GM19372 (cell line): ENCODE data around the gene EPHA1.
"Not testable (repeated sequence)": the region's sequence is repeated elsewhere in the genome, so short reads cannot be mapped to it uniquely, and the experiment has no call there.

ENCODE experiments used
- ATAC-seq: cut with Tn5 transposase; IDR thresholded peaks from one replicate; pipeline ENCODE4 v1.9.1; 2021; ENCODE audit warnings: mild to moderate bottlenecking, low read depth, moderate library complexity; ENCODE audit not compliant: unreplicated experiment

EPHA1 gene

DNA sequence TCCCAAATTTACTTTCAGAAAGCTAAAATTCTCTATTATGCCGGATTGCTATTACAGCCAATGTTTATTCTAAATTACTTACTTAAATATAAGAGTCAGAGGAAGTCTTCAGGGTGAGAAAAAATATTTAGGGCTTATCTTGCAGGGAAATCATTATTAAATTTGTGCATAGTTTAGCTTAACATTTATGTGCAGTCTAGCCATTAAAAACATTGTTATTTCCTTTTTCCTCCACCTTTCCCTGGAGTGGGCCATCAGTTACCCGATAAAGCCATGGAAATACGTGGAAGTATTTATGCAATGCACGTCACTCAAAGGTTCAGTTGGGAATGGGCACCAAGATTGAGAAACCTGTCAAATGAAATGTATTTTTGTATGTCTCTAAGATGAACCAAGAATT, 25.1 kb upstream of the EPHA1 start:
- no peak for ATAC-seq

DNA sequence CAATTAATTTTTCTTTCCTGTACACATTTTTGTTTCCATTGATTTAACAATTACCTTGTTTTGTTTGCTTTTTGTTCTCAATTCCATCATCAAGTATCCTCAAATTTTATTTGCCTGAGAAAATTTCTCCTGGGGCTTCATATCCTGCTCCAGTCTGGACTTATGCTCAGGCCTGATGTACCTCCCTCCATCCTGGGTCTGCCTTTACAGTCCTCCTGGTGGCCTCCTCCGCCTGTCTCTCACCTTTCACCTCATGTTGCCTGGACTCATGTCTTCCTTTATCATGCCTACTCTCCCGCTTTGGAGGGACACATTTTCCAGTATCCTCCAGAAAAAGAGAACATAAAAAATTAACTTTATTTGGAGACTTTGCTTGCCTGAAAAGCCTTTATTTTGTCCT, 22.5 kb upstream of the EPHA1 start:
- ATAC-seq, result no peak

DNA sequence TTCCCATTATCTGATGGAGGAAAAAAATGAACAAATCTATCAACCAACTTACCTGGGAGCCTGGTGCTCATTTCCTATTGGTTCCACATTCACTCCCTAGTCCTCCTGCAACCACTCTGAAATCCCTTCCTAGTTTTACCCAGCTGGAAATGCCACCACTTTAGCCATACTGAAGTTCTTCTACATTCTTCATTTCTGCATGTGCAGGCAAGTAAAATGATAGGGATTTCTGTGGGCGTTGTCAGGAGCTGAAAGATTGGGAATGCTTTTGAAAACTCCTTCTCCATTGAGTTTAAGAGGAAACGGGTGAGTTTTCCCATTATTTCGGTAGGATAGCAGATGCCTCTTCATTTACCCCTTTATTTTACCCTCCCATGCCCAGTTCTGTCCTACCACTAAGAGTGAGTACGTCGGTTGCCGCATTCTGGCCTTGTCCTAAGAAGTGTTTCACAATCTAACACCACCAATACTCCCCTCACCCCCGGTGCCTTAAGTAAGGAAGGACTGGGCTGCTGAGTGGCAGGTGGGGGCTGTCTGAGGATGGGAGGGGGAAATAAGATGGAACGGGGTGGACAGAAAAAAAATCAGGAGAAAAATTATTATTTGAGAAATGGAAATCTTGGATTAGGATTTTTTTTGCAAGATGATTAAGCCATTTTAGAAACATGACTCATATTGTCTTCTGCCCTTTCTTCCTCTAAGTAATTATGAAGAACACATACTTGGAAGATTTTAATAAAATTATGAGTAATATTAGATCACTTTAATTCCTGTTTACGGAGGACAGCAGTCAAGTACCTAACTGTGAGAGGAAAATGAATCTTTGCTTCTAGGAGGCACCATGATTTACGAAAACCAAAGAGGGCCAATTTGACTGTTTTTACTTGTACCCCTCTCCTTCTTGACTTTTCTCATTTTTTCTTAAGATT, 21.4 kb upstream of the EPHA1 start:
- ATAC-seq, result no peak

DNA sequence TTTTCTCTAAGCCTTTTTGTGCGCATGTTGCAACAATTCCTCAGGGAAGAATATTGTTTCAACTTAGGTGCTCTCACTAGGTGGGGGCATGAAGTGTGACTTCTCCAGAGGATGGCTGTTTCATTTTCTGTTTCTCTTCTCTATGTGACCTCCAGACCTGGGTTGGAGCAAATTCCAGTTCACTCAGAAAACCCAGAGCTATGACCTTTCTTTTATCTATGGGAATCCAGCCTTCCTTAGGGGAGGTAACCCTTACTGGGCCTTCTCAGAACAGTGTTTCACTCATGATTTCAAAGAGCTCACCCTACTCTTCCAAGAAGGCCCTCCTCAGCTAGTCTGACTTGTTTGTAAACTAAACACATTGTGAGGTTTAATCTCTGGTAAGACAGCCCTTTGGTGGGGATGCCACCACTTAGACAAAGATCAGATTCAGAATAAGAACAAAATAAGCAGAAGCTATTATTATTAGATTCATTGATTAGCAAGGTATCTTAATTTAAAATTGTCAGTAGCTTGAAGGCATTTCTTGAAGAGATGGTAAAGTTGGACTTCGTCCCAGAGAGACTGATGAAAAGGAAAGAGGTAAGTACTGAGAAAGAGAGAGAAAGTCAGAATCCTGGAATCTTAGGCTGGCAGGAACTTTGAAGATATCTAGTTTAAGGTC, 18.0 kb upstream of the EPHA1 start:
- no peak for ATAC-seq

DNA sequence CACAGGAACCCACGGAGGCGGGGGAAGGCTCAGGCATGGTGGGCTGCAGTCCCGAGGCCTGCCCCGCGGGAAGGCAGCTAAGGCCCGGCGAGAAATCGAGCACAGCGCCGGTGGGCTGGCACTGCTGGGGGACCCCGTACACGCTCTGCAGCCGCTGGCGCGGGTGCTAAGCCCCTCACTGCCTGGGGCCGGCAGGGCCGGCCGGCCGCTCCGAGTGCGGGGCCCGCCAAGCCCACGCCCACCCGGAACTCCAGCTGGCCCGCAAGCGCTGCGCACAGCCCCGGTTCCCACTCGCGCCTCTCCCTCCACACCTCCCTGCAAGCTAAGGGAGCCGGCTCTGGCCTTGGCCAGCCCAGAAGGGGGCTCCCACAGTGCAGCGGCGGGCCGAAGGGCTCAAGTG, 15.8 kb upstream of the EPHA1 start:
- ATAC-seq, result not testable (repeated sequence)

DNA sequence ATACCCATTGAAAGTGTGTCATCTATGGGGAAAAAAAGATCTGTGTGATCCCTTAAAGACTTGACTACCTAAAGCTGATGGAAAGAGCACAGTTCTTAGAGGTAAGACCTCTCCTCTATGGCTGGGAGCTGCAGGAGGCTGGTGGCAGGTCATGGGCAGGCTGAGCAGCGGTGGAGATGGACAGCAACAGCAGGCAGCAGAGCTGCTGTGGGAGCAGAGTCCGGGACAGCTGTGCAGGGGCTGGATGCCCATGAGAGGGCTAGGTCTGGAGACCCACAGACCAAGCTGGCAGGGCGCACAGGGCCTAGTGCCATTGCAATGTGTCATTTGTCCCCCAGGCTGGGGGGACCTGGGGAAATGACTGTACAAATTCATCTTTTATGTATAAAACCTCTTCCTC, 13.4 kb upstream of the EPHA1 start:
- ATAC-seq, result no peak

DNA sequence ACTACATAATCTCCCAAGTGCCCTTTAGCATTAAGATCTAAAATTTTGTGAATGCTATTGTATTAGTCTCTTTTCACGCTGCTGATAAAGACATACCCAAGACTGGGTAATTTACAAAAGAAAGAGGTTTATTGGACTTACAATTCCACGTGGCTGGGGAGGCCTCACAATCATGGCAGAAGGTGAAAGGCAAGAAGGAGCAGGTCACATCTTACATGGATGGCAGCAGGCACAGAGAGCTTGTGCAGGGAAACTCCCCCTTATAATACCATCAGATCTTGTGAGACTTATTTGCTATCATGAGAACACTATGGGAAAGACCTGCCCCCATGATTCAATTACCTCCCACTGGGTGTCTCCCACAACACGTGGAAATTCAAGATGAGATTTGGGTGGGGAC, 12.0 kb upstream of the EPHA1 start:
- not testable (repeated sequence) for ATAC-seq

DNA sequence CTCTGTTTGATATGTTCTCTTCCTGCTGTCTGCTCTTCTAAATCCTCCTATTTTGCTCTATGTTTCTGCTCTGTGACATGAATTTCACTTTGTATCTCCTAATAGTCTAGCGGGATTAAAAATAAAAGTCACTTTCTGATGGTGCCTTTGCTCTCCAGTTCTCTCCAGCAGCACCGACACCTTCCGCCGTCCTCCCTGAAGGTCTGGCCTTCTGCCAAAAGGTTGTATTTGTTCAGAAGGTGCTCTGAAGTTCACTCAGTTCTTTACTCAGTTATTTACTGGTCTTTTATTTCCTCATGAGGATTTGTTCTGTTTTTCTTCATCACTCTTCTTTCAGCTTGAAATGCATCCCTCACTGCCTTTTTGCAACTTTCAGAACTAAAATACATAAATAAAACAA, 11.2 kb upstream of the EPHA1 start:
- no peak for ATAC-seq

DNA sequence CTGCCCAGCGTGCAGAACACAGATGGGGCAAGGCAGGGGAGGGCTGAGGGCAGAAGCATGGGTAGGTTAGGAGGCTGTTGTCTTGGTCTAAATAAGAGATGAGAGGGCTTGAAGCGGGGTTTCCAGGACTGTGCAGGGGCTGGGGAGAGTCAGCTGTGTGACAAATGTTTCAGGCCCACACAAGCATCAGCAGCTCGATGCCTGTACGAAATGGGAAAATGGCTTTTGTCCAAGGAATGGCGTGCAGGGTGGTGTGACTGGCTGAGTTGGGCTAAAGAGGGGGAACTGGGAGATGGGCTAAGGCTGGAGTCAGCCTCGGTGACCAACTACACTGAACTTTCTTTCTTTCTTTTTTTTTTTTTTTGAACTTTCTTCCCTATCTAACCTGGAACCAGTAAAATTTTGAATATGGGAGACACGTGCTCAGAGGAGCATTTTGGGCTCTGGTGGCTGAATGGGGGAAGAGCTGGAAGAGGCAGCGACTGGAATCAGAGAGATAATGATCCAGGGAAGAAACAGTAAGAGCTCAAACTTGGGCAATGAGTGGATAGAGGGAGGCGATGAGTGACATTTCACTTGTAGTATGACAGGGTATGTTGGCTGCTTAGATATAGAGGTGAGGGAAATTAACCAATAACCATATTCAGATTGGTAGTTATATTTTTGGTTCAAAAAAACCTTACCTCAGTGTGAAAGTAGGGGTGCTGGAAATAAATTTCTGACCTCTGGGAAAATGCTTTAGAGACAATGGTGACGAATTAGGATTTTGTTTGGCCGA, 10.2 kb upstream of the EPHA1 start:
- no peak for ATAC-seq

DNA sequence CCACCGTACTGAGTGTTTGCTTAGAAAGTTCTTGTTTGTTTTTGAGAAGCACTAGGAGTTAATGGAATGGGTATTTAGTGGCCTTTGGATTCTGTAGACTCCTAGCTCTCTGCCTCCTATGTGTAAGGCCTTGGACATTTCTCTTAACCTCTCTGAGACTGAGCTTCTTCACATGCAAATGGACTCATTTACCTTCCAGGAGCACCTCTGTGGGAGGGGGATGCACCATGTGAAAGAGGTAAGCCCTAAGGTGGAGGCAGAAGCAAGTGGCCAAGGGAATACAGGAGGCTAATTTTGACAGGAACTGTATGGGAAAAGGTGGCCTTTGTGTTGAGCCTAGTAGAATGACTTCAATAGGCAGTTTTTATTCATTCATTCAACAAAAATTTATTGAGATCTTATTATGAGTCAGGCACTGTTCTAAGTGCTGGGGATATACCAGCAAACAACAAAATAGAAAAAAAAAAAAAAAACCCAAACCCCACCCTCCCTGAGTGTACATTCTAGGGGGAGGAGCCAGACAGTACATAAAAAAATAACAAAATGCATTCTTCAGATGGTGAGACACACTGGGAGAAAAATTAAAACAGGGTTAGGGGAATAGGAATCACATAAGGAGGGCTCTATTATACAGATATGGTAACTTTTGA, 9.2 kb upstream of the EPHA1 start:
- ATAC-seq, result no peak

DNA sequence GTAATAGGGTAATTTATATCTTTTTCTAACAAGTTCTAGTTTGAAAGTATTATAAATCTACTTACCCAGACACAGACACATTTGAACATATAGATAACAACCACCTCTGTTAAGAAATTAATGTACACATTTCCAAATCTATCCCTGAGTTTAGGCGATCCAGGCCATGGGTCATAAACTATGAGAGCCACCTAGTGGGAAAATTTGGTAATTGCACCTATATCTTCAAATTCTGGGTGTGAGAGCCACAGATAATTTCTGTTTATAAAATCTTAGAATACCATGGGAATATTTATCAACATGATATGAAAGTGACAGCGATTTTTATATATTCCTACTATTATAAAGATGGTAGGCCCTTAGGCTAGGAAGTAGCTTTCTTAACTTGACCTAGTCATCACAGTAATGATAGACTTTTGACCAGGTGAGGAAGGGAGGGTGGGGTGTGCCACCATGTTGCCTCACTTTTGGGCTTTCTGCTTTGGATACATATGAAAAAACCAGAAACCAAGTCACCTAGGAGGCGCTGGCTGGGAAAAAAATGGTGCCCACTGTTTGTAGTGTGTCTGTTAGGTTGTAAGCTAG, 8.0 kb upstream of the EPHA1 start:
- no peak for ATAC-seq

DNA sequence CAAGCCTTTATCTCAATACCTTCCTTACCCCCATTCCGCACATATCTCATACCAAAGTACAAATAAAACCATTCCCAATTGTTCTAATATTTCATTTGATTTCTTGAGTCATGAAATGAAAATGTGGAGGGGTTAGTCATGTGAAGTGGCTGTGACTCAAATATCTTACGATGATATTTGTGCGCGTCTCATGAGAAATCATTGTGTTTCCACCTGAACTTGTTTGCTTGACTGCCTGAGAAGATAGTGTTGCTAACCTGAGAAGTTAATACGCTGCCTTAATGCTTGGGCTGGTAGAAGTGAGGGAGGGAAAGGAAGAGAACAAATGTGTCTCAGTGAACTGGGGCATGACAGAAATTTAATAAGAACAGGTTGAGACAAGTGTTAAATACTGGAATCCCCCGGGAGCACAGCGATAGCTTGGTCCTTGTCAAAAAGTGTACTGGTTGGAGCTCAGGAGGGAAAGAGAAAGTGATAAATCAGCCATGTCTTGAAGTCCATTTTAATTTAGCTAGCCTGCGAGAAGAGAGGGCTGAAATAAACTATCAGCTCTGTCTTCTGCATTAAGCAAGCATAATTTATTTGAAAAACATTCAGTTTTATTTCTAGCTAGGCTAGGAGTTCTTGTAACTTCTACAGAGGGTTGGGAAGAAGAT, 7.2 kb upstream of the EPHA1 start:
- ATAC-seq, result no peak

DNA sequence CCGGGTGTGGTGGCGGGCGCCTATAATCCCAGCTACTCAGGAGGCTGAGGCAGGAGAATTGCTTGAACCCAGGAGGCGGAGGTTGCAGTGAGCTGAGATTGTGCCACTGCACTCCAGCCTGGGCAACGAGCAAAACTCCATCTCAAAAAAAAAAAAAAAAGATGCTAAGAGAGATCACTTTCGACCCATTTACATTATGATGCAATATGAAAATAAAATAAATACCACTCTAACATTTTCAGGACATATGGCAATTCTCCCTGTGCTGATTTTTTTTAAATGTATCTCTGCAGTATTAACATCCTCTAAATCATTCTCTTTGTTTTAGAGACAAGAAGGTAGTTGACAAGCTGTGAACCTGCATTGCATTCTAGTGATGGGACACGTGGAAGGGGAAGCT, 6.6 kb upstream of the EPHA1 start:
- not testable (repeated sequence) for ATAC-seq

DNA sequence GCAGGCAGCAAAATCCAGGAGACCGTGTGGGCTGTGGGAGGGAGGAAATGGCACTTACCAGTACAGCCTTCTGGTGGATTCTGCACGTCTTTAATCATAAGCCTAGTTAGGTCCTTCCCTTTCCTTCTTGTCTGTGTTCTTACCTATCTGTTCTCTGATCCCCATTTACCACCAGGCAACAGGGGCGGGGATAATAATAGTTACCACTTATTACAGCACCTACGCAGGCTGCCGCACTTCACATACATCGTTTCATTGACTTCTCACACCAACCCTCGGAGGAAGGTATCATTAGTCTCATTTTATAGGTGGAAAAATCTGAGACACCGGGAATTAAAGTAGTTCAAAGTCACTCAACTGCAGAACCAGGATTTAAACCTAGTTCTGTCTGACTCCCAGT, 4.5 kb upstream of the EPHA1 start:
- no peak for ATAC-seq

DNA sequence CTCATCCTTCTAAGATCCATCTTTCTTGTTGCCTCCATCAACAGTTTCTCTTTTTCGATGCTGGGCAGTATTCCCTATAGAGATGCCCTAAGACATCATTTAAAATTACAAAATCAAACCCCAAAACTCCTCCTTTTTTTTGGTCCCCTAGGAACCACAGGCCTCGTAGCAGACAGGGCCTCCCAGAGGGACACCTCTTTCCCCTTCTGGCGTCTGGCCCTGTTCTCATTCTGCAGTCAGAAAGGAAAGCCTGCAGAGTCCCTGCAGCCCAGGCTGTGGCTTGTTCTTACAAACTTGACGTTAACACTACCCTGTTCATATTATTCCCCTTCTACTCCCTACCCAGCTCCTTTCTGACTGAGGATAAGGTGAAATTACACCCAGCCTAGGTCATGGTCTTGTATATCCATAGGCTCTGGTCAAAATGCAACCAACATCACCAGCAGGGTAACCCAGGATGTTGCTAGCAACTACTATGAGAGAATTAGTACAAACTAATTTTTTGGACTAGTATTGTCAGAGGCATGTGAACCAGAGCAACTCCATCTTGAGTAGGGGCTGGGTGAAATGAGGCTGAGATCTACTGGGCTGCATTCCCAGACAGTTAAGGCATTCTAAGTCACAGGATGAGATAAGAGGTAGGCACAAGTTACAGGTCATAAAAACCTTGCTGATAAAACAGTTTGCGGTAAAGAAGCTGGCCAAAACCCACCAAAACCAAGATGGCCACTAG, 3.5 kb upstream of the EPHA1 start:
- ATAC-seq, result no peak

DNA sequence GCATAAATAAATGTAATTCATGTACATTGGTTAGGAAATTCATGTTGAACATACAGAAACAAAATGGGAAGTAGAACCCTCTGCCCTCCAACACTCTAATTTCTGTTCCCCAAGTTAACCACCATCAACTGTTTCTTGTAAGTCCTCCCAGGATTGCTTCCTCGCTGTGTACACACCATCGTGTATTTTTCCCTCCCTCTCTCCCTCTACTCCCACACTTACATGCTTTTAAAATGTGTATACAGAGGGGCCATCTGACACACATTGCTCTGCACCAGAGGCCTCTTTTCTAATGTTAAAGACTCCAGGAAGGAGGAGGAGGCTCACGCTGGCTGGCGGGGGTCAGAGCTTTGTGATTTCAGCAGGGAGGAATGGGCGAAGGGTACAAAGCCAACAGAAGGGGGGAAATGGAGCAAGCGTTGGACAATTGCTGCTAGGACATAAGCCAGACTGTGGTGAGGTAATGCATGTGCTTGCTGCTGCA, 1.9 kb upstream of the EPHA1 start:
- ATAC-seq, result no peak

DNA sequence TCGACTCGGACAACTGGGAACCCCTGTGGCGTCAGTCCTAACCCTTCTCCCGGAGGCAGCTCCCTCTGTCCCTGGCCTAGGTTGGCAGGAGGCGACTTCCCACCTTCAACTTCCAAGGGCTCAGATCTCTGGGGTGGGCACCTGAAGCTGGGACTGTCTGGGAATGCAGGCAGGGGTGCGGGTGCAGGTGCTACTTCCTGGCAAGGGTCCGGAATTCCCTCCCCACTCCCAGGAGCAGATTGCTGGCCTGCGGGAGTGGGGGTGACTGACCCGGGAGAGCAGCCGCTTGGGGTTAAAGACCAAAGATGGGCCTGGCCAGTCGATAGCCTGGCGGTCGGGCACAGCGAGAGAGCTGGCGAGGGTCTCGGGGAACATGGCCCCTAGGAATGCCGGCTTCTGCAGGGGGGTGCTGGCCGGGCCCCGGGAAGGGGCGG, 387 bp downstream of the EPHA1 start:
- ATAC-seq, result no peak

DNA sequence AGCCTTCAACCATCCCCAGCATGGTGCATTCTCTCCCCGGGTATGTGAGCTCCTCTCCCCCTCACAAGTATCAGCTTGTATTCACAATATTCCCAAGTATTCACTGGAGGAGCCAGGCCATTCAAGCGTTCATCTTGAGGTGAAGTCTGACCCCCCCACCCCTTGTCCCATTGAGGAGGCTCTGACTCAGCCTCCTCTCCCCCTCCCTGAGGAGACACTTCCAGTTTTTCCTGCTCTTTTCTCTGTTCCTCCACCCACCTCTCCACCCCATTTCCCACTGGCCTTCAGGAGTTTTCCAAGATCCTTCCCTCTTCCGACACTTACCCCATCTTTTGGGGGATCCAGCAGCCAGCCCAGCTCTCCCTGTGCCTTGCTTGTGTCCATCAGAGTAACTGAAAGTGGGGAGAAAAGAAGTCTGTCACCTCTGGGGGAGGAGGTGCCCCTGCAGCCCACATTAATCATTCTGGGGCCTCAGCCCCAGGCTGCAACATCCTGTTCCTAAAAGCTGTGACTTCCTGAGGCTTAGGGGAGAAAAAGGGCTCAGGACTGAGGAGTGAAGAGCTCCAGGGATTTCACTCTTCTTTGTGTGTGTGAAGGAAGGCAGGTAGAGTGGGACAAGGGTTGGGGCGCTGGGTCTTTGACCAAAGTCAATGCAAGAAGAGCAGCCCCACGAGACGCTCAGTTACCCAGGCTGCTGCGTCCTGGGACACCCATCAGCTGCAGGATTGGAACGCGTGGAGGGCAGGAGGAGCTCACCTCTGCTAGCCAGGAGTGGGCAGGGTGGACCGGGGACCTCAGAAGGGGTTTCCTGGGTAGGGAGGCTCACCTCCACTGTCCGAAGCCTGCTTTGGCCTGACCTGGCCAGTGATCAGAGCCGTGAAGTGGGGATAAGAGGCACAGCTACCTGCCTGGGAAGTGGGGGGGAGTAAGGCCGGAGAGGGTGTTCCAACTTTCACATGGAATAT, 1.1 kb downstream of the EPHA1 start:
- no peak for ATAC-seq
